GM12878 (cell line): ENCODE measurements around the gene REN. TPM values are rescaled to one million over a fixed set of nuclear protein-coding genes. Genes with fewer than 3 reads are reported as not detected.

Experiments used
- ATAC-seq: fragments of 200-7000 bp; cut with Tn5 transposase; 3 replicates; pipeline ENCODE4 v1.9.1; 2020; ENCODE audit warnings: mild to moderate bottlenecking, moderate library complexity
- BruUV-seq: library from RNA; stranded (reverse); fragments of 400-500 nt; replicated peaks from 2 replicates; lab custom pipeline; 2021; lab: Mats Ljungman, UMichigan
- CTCF ChIA-PET: fragments of 300-600 bp; sonication (Branson Sonifier 250); formaldehyde crosslinking; extraction: SDS; loops from one replicate; lab custom pipeline; 2021; ENCODE audit warnings: inconsistent platforms; lab: Yijun Ruan, JAX
- POLR2A ChIA-PET: fragments of 350-600 bp; formaldehyde crosslinking; extraction: SDS; loops from one replicate; lab custom pipeline; 2021; ENCODE audit warnings: inconsistent platforms; lab: Charles Lee
- RAD21 ChIA-PET: fragments of 300-600 bp; sonication (Branson Sonifier 250); formaldehyde crosslinking; loops from one replicate; lab custom pipeline; 2023; ENCODE audit warnings: antibody characterized with exemption; ENCODE audit not compliant: unreplicated experiment; lab: Charles Lee
- SMC1A ChIA-PET: fragments of 300-600 bp; sonication (Branson Sonifier 250); formaldehyde crosslinking; loops from one replicate; lab custom pipeline; 2023; ENCODE audit not compliant: unreplicated experiment, uncharacterized antibody; lab: Charles Lee
- DNase-seq: peaks from one replicate; pipeline ENCODE4 v3.0.0-alpha.2; 2011; ENCODE audit warnings: low read depth, low spot score
- FAIRE-seq: peaks from 3 replicates; lab custom pipeline; 2011; peaks lifted over from hg19 to GRCh38; lab: Jason Lieb, UNC
- H2AFZ ChIP-seq: 2 replicates; pipeline ENCODE4 v1.6.0; 2011; ENCODE audit warnings: low read depth, low read length, control low read depth; ENCODE audit not compliant: control insufficient read depth
- H3K27ac ChIP-seq: 2 replicates; pipeline ENCODE4 v1.5.1; 2011; ENCODE audit warnings: control low read depth; ENCODE audit not compliant: control insufficient read depth, insufficient read depth
- H3K27me3 ChIP-seq, 2 experiments: replicated peaks in 1 of 2; 2 replicates each; pipeline versions ENCODE4 v1.6.0 to v1.6.1; 2011; ENCODE audit warnings: low read length in 1 of 2; ENCODE audit not compliant: control insufficient read depth in 2 of 2, insufficient read depth in 2 of 2
- H3K36me3 ChIP-seq, 2 experiments: 2 replicates each; pipeline ENCODE4 v1.5.1; 2011; ENCODE audit warnings: low read length in 1 of 2; ENCODE audit not compliant: control insufficient read depth in 2 of 2, insufficient read depth in 2 of 2
- H3K4me1 ChIP-seq: 2 replicates; pipeline ENCODE4 v1.6.1; 2011; ENCODE audit warnings: mild to moderate bottlenecking, low read length, moderate library complexity, mixed read lengths; ENCODE audit not compliant: control insufficient read depth, insufficient read depth
- H3K4me2 ChIP-seq: 2 replicates; pipeline ENCODE4 v1.6.0; 2011; ENCODE audit warnings: control low read depth; ENCODE audit not compliant: control insufficient read depth, insufficient read depth
- H3K4me3 ChIP-seq: fragments of 200-600 bp; sonication (generic); 2 replicates; pipeline ENCODE4 v1.5.1; 2016
- H3K79me2 ChIP-seq: 2 replicates; pipeline ENCODE4 v1.6.0; 2011; ENCODE audit warnings: low read length; ENCODE audit not compliant: control insufficient read depth, insufficient read depth
- H3K9ac ChIP-seq: 2 replicates; pipeline ENCODE4 v1.8.0; 2011; ENCODE audit warnings: low read length, control low read depth, mixed read lengths; ENCODE audit not compliant: control insufficient read depth, insufficient read depth
- H3K9me3 ChIP-seq: replicated peaks from 3 replicates; pipeline ENCODE4 v1.5.1; 2011; ENCODE audit warnings: mild to moderate bottlenecking, low read length; ENCODE audit not compliant: control insufficient read depth, insufficient read depth
- H4K20me1 ChIP-seq: 2 replicates; pipeline ENCODE4 v1.6.0; 2011; ENCODE audit not compliant: control insufficient read depth, insufficient read depth
- BMI1 ChIP-seq: fragments of 450-650 bp; IDR thresholded peaks from 2 replicates; pipeline ENCODE4 v1.6.1; 2016; ENCODE audit warnings: mild to moderate bottlenecking, moderate library complexity, borderline replicate concordance
- CBFB ChIP-seq: IDR thresholded peaks from 2 replicates; pipeline ENCODE4 v1.6.1; 2016; ENCODE audit warnings: antibody characterized with exemption, low read depth
- CREM ChIP-seq: IDR thresholded peaks from 2 replicates; pipeline ENCODE4 v1.6.1; 2014; ENCODE audit warnings: antibody characterized with exemption, low read depth
- HDAC2 ChIP-seq: fragments of 200-600 bp; sonication (generic); IDR thresholded peaks from 2 replicates; pipeline ENCODE4 v1.6.1; 2017
- IRF5 ChIP-seq: fragments of 450-650 bp; IDR thresholded peaks from 2 replicates; pipeline ENCODE4 v1.6.1; 2017; ENCODE audit warnings: borderline replicate concordance
- KLF5 ChIP-seq: fragments of 450-650 bp; IDR thresholded peaks from 2 replicates; pipeline ENCODE4 v1.6.1; 2014; ENCODE audit warnings: mild to moderate bottlenecking; ENCODE audit not compliant: partially characterized antibody
- NFYA ChIP-seq: IDR thresholded peaks from 2 replicates; pipeline ENCODE4 v1.6.1; 2011; ENCODE audit warnings: low read depth, mild to moderate bottlenecking, low read length, improper control_type of control experiment, borderline replicate concordance
- PML ChIP-seq: IDR thresholded peaks from 2 replicates; pipeline ENCODE4 v1.6.1; 2012; ENCODE audit warnings: low read length, inconsistent platforms
- POLR2AphosphoS2 ChIP-seq: IDR thresholded peaks from 2 replicates; pipeline ENCODE4 v1.6.1; 2011; ENCODE audit warnings: low read depth, mild to moderate bottlenecking, low read length, improper control_type of control experiment, moderate library complexity
- PRDM15 ChIP-seq: fragments of 450-650 bp; formaldehyde crosslinking; IDR thresholded peaks from 2 replicates; pipeline ENCODE4 v1.4.0; 2020; ENCODE audit warnings: mild to moderate bottlenecking, moderate library complexity
- RCOR1 ChIP-seq: conservative IDR thresholded peaks from 2 replicates; pipeline ENCODE4 v1.6.1; 2012; ENCODE audit warnings: low read depth, low read length, improper control_type of control experiment
- SIN3A ChIP-seq: IDR thresholded peaks from 2 replicates; pipeline ENCODE4 v1.6.1; 2012; ENCODE audit warnings: low read depth, low read length, improper control_type of control experiment
- SPI1 ChIP-seq: IDR thresholded peaks from 2 replicates; pipeline ENCODE4 v1.6.1; 2011; ENCODE audit warnings: low read depth, mild to moderate bottlenecking, low read length, moderate library complexity, borderline replicate concordance; ENCODE audit not compliant: insufficient read depth
- STAT3 ChIP-seq: IDR thresholded peaks from 2 replicates; pipeline ENCODE4 v1.6.1; 2011; ENCODE audit warnings: low read depth, low read length, improper control_type of control experiment
- WRNIP1 ChIP-seq: IDR thresholded peaks from 2 replicates; pipeline ENCODE4 v1.6.1; 2011; ENCODE audit warnings: low read depth, low read length, improper control_type of control experiment, borderline replicate concordance
- ZBTB40 ChIP-seq: fragments of 450-650 bp; IDR thresholded peaks from 2 replicates; pipeline ENCODE4 v1.6.1; 2016; ENCODE audit warnings: mild to moderate bottlenecking, moderate library complexity, borderline replicate concordance
- ZNF217 ChIP-seq: fragments of 450-650 bp; IDR thresholded peaks from 2 replicates; pipeline ENCODE4 v1.6.1; 2017; ENCODE audit warnings: antibody characterized with exemption, mild to moderate bottlenecking
- WGBS: methylation state at CpG from one replicate; pipeline ENCODE4 v1.1.6; 2016; ENCODE audit warnings: low lambda C conversion rate; ENCODE audit not compliant: insufficient replicate concordance, insufficient coverage; ENCODE audit errors: missing lambda C conversion rate; 5-methylcytosine and 5-hydroxymethylcytosine counted together
- in situ Hi-C: fragments of 300-500 bp; cut with MboI; formaldehyde crosslinking; loops from 9 replicates; pipeline ENCODE4 v1.14.3; 2018; ENCODE audit warnings: mixed read lengths
- intact Hi-C: fragments of 100-400 bp; cut with micrococcal nuclease; formaldehyde crosslinking; loops from one replicate; pipeline ENCODE4 v1.14.2; 2022; ENCODE audit not compliant: unreplicated experiment
- polyA plus RNA-seq, 11 experiments: library from polyadenylated mRNA; depleted of rRNA in 4 of 11; unstranded in 6 of 11; stranded (reverse) in 5 of 11; fragments of >200 nt; fragmentation: Nextera tagmentation in 4 of 11; fragmentation: Illumina TruSeq in 1 of 11; extraction: Ambion mirVana in 4 of 11; extraction: Trizol in 1 of 11; gene quantifications; 1 replicate in 1 of 11; 2 replicates in 10 of 11; pipeline versions ENCODE4 v1.2.1 to v1.2.3, GENCODE V29; 2011 to 2016; ENCODE audit warnings: inconsistent platforms in 2 of 11, missing spikeins in 2 of 11, low read depth in 1 of 11
- total RNA-seq, 4 experiments: library from RNA; depleted of rRNA in 3 of 4; stranded (reverse); fragments of >200 nt in 3 of 4; fragmentation: Illumina TruSeq in 1 of 4; extraction: Trizol in 1 of 4; gene quantifications; 2 replicates each; pipeline versions ENCODE4 v1.2.1 to v1.2.3, GENCODE V29; 2013 to 2021

REN gene
- total and polyA plus RNA-seq, 10 of the 15 experiments (the other 5 are each of a cell fraction or from before 2014, with no cell fraction given): not detected

- ATAC-seq: no peak
- Histone ChIP-seq H2AFZ (no peak overlapping the region), H3K4me1 (no peaks in the 10 kb centered on the region), H3K4me2 (no peak overlapping the region), H3K4me3 (no peak overlapping the region), H3K27me3 (peaks cover 0 to 1% of the 10 kb centered on the region in 2 experiments; a peak in 2 of 4 replicates), H3K79me2 (no peaks in the 10 kb centered on the region), H3K36me3 (no peaks in the 10 kb centered on the region), H3K9ac (no peak overlapping the region), H4K20me1 (no peaks in the 10 kb centered on the region), H3K27ac (no peak overlapping the region), H3K9me3 (no peaks in the 10 kb centered on the region)
- in situ Hi-C loops: no loop called here
- RAD21 ChIA-PET: interaction anchor here (0.7 kb wide), 1 partner anchor 241 kb away, joined by 3 read pairs; no protein-coding TSS in a partner anchor
- SMC1A ChIA-PET: no interaction called here
- CTCF ChIA-PET: no interaction called here
- FAIRE-seq: no peak
- intact Hi-C loops: no loop called here
- no peak for DNase-seq
- no TSS peak for BruUV-seq
- POLR2A ChIA-PET: interaction anchor here (0.6 kb wide), 3 partner anchors 102 to 879 kb away, joined by 4 to 7 read pairs (median 7); no protein-coding TSS in a partner anchor
- TF ChIP-seq CREM: no peak
- TF ChIP-seq BMI1: no peak
- TF ChIP-seq SIN3A: no peak
- TF ChIP-seq KLF5: no peak
- no peak for TF ChIP-seq PML
- no peak for TF ChIP-seq PRDM15
- TF ChIP-seq SPI1: no peak
- no peak for TF ChIP-seq WRNIP1
- TF ChIP-seq CBFB: no peak
- no peak for TF ChIP-seq HDAC2
- TF ChIP-seq STAT3: no peak
- TF ChIP-seq POLR2AphosphoS2: no peak
- no peak for TF ChIP-seq ZBTB40
- no peak for TF ChIP-seq IRF5
- no peak for TF ChIP-seq RCOR1
- no peak for TF ChIP-seq NFYA
- no peak for TF ChIP-seq ZNF217
- 9% methylated on average over 4 of the region's 4 CpGs for WGBS
Observed at GRCh38 chr1:204115116-204115515, 51.0 kb downstream of the REN start.
